KMS-11 (cell line): ENCODE results near the gene COL5A1.

Experiments
- H2AFZ ChIP-seq: fragments of 200-600 bp; sonication (generic); 2 replicates; pipeline ENCODE4 v1.6.1; 2016; ENCODE audit warnings: antibody characterized with exemption, mixed run types, low read depth
- H3K27ac ChIP-seq: fragments of 200-600 bp; sonication (generic); 2 replicates; pipeline ENCODE4 v1.6.1; 2016; ENCODE audit warnings: mild to moderate bottlenecking, mixed run types
- H3K27me3 ChIP-seq: fragments of 200-600 bp; sonication (generic); 2 replicates; pipeline ENCODE4 v1.6.1; 2017; ENCODE audit warnings: mild to moderate bottlenecking, low read depth, mixed run types, moderate library complexity; ENCODE audit not compliant: insufficient read depth
- H3K36me3 ChIP-seq: fragments of 200-600 bp; sonication (generic); 2 replicates; pipeline ENCODE4 v1.6.1; 2017; ENCODE audit warnings: mild to moderate bottlenecking, mixed run types; ENCODE audit not compliant: insufficient read depth
- H3K4me1 ChIP-seq: fragments of 200-600 bp; sonication (generic); 2 replicates; pipeline ENCODE4 v1.6.1; 2016; ENCODE audit warnings: mild to moderate bottlenecking, low read depth, mixed run types; ENCODE audit not compliant: poor library complexity, severe bottlenecking
- H3K4me2 ChIP-seq: fragments of 200-600 bp; sonication (generic); 2 replicates; pipeline ENCODE4 v1.7.0; 2016; ENCODE audit warnings: mild to moderate bottlenecking, mixed run types
- H3K4me3 ChIP-seq: fragments of 200-600 bp; sonication (generic); IDR thresholded peaks from 2 replicates; pipeline ENCODE4 v1.6.1; 2017; ENCODE audit warnings: low read depth, low read length, mixed read lengths; ENCODE audit not compliant: insufficient read depth
- H3K79me2 ChIP-seq: fragments of 200-600 bp; sonication (generic); 2 replicates; pipeline ENCODE4 v1.6.1; 2016; ENCODE audit warnings: low read depth, mixed run types; ENCODE audit not compliant: insufficient read depth
- H3K9ac ChIP-seq: fragments of 200-600 bp; sonication (generic); 2 replicates; pipeline ENCODE4 v1.6.1; 2016; ENCODE audit warnings: mild to moderate bottlenecking, mixed run types
- H4K20me1 ChIP-seq: fragments of 200-600 bp; sonication (generic); 2 replicates; pipeline ENCODE4 v1.6.1; 2016; ENCODE audit warnings: mild to moderate bottlenecking, mixed run types; ENCODE audit not compliant: insufficient read depth
- CTCF ChIP-seq: fragments of 200-600 bp; sonication (generic); conservative IDR thresholded peaks from 2 replicates; pipeline ENCODE4 v1.6.1; 2017; ENCODE audit warnings: low read depth, mild to moderate bottlenecking, antibody characterized with exemption, low read length, moderate library complexity, mixed read lengths

Gene COL5A1

GRCh38 chr9:134619983-134620661, 21.5 kb upstream of the COL5A1 start:
- no peaks in the 10 kb centered on the region for H4K20me1 ChIP-seq
- H3K79me2 ChIP-seq, result no peaks in the 10 kb centered on the region
- no peak overlapping the region for H2AFZ ChIP-seq
- no peaks in the 10 kb centered on the region for H3K36me3 ChIP-seq
- H3K4me1 ChIP-seq, result no peaks in the 10 kb centered on the region
- TF ChIP-seq CTCF, result no peak
- H3K9ac ChIP-seq, result no peak overlapping the region
- no peak overlapping the region for H3K4me2 ChIP-seq
- peaks cover 46% of the 10 kb centered on the region; the same call in 1 of the 2 replicates for H3K27me3 ChIP-seq
- no peak overlapping the region for H3K27ac ChIP-seq
- no peak overlapping the region for H3K4me3 ChIP-seq

DNA sequence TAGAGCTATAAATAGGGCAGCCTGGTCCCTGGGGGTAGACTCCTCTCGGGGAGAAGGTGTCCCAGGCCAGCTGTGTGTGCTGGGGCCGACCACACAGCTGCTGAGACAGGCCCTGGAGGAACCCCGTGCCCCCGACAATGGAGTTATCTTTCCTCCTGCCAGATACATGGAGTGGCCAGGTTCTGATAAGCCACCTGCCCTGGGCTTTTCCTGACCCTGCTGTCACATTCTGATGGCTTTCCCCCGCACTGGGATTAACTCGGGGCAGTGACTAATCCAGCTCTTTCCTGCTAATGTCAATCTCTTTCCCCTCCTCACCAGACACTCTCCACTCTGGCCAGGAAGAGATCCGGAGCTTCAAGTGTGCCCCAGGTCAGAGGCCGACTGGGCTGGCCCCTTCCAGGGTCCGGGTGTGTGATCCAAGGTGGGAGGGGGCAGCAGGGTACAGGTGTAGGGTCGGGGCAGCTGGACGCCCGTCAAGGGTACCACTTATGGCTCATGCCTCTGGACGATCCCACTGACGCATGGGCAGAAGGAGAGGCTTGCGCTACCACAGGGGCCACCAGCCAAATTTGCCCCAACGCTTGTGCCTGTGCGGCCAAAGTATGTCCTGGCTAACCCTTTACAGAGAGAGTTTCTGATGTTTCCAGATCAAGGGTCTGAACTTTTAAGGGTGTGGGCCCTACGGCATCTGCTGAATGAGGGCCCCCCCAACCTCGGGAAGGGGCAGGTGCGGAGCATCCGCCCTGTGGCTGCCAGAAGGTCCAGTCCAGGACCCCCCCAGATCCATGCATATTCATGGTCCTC, 20.6 kb upstream of the COL5A1 start:
- Histone ChIP-seq H3K27ac (no peak overlapping the region), H2AFZ (no peak overlapping the region), H3K27me3 (peaks cover 47% of the 10 kb centered on the region), H3K4me2 (no peak overlapping the region), H3K4me1 (no peaks in the 10 kb centered on the region), H3K79me2 (no peaks in the 10 kb centered on the region), H4K20me1 (no peaks in the 10 kb centered on the region), H3K4me3 (no peak overlapping the region), H3K36me3 (no peaks in the 10 kb centered on the region), H3K9ac (no peak overlapping the region)
- no peak for TF ChIP-seq CTCF

- Histone ChIP-seq H3K4me3 (no peak overlapping the region), H4K20me1 (no peaks in the 10 kb centered on the region), H3K27me3 (peaks cover 44% of the 10 kb centered on the region), H3K36me3 (no peaks in the 10 kb centered on the region), H2AFZ (no peak overlapping the region), H3K79me2 (no peaks in the 10 kb centered on the region), H3K27ac (no peak overlapping the region), H3K4me2 (no peak overlapping the region), H3K4me1 (no peaks in the 10 kb centered on the region), H3K9ac (no peak overlapping the region)
- no peak for TF ChIP-seq CTCF
These were observed 20.0 kb upstream of the COL5A1 start for GRCh38 chr9:134621558-134622110.

GRCh38 chr9:134622896-134623257, 18.7 kb upstream of the COL5A1 start:
- no peaks in the 10 kb centered on the region for H3K79me2 ChIP-seq
- H3K27ac ChIP-seq, result no peak overlapping the region
- H2AFZ ChIP-seq, result no peak overlapping the region
- no peak overlapping the region for H3K4me2 ChIP-seq
- no peaks in the 10 kb centered on the region for H3K4me1 ChIP-seq
- H3K9ac ChIP-seq, result no peak overlapping the region
- H3K27me3 ChIP-seq, result peaks cover 46% of the 10 kb centered on the region
- H4K20me1 ChIP-seq, result no peaks in the 10 kb centered on the region
- no peaks in the 10 kb centered on the region for H3K36me3 ChIP-seq
- no peak for TF ChIP-seq CTCF
- H3K4me3 ChIP-seq, result no peak overlapping the region
